Rectal smooth muscle tissue (tissue), 1 donor: Measurements from ENCODE around the gene TBC1D22A.

Source experiments
- H3K27ac ChIP-seq: one replicate; pipeline ENCODE4 v1.7.0; 2013; ENCODE audit warnings: low read depth, low read length, inconsistent platforms
- H3K27me3 ChIP-seq: one replicate; pipeline ENCODE4 v1.7.0; 2013; ENCODE audit warnings: low read length; ENCODE audit not compliant: control insufficient read depth, insufficient read depth
- H3K36me3 ChIP-seq: one replicate; pipeline ENCODE4 v1.7.0; 2013; ENCODE audit warnings: low read length; ENCODE audit not compliant: control insufficient read depth, insufficient read depth
- H3K4me1 ChIP-seq: one replicate; pipeline ENCODE4 v1.7.0; 2013; ENCODE audit warnings: low read length; ENCODE audit not compliant: control insufficient read depth, insufficient read depth
- H3K4me3 ChIP-seq: one replicate; pipeline ENCODE4 v1.7.0; 2013; ENCODE audit warnings: low read length
- H3K9ac ChIP-seq: one replicate; pipeline ENCODE4 v1.7.0; 2013; ENCODE audit warnings: low read length

Gene TBC1D22A

DNA sequence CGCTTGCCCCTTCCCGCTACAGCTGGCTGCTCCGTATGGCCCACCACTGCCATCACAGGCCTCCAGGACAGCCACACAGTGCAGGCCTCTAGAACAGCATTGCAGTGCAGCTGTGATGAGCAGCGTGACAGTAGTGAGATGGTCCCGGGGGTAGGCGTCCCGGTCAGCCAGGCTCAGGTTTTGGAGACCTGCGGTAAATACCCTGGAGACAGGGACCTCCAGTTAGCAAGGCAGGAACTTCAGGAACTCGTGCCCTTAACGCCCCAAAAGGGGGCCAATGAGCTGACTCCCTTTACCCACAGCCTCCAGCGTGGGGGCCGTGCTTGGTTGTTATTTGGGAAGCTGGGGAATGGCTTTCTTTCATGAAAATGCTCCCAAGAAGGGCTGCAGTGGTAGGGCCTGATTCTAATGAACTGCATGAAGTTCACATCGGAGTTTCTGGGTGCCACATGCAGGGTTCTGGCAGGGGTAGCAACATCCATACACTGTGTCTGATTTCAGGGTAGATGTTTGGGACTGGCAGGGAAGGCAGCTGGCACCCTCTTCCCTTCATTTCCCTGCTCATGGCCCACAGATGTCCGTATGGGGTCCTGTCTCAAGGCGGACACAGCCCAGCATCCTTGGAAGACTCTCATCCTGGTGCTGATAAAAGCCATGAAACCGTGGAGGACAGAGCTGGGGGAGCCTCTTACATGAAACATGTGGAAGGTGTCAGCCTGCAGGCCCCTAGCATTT is 440.5 kb downstream of the TBC1D22A start:
- Histone ChIP-seq H3K36me3 (no peaks in the 10 kb centered on the region), H3K9ac (no peak overlapping the region), H3K4me3 (no peak overlapping the region), H3K4me1 (no peaks in the 10 kb centered on the region), H3K27ac (no peak overlapping the region), H3K27me3 (no peaks in the 10 kb centered on the region)

DNA sequence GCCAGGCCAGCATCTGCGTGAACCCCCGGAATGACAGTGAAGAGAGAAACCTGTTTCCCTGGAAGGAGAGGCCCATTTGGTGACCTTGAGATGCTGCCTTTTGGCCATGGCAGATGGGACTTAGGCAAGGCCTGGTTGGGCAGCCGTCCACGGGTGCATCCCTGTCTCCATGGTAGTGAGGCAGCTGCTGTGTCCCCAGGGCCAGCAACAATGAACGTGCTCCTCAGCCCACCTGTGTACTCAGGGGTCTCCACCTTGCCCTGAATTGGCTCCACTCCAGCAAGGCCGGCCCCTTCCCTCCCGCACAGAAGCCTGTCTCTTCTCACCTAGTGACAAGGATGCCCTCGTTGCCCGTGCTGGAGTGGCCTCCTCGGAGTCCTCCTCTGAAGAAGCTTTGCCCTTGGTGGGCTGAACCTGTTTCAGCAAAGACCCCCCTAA is 441.1 kb downstream of the TBC1D22A start:
- Histone ChIP-seq H3K36me3 (no peaks in the 10 kb centered on the region), H3K27ac (no peak overlapping the region), H3K9ac (no peak overlapping the region), H3K4me1 (no peaks in the 10 kb centered on the region), H3K4me3 (no peak overlapping the region), H3K27me3 (peaks cover 2% of the 10 kb centered on the region)

DNA sequence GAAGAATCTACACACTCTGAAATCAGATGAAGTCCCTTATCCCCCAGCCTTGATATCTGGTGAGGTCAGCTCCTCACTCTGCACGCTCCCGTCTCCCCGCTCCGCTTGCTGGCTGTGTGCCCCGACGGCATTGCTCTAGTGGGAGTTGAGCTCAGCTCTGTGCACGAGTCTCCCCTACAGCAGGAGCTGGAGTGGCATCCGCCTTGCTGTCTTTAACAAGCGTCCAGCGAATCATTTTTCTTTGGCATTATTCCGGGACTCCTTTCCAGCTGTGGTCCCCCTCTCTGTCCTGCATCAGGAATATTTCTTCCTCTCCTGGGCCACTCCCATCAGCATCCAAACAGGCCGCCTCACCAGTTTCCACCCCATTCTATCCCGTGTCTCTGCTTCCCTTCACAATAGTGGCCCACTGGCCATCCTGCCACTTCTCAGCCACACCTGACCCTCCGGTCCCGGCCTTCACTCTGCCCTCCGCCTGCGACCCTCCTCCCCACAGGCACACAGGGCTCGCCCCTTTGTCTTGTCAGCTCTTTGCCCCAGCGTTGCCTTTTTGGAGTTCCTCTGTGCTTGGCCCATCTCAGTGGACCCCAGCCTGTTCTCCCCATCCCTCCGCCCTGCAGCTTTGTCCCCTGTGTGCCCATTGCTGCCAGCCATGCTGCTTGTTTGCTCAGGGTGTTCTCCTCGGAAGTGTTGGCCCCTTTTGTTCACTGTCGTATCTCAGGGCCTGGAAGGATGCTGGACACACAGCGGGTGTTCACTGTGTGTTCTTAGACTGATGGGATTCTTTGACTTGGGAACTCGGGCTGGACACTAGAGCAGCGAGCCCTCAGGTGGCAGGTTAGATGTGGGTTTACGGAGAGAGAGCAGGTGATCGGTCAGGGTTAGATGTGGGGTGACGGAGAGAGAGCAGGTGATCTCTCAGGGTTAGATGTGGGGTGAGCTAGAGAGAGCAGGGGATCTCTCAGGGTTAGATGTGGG is 441.8 kb downstream of the TBC1D22A start:
- no peaks in the 10 kb centered on the region for H3K36me3 ChIP-seq
- no peak overlapping the region for H3K9ac ChIP-seq
- no peak overlapping the region for H3K4me3 ChIP-seq
- no peaks in the 10 kb centered on the region for H3K4me1 ChIP-seq
- no peak overlapping the region for H3K27ac ChIP-seq
- peaks cover 2% of the 10 kb centered on the region for H3K27me3 ChIP-seq

DNA sequence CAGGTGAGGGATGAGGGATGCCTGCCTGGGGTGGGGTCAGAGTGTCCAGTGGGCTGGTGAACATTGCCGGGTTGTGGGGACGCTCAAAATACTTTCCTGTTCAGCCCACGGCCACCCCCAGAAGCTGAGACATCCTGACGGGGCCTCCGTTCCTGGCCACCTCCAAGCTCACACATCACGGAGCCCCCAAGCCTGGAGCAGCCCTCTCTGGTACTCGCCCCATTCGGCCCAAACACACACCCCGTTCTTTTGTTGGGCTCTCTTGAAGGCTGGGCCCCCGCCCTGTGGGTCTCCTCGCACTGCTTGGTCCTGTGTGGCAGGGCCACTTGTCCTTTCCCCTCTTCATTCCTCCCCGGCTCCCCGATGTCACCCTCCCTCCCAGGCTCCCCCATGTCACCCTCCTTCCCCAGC is 442.6 kb downstream of the TBC1D22A start:
- Histone ChIP-seq H3K27me3 (peaks cover 2% of the 10 kb centered on the region), H3K4me1 (no peaks in the 10 kb centered on the region), H3K36me3 (no peaks in the 10 kb centered on the region), H3K27ac (no peak overlapping the region), H3K9ac (no peak overlapping the region), H3K4me3 (no peak overlapping the region)

DNA sequence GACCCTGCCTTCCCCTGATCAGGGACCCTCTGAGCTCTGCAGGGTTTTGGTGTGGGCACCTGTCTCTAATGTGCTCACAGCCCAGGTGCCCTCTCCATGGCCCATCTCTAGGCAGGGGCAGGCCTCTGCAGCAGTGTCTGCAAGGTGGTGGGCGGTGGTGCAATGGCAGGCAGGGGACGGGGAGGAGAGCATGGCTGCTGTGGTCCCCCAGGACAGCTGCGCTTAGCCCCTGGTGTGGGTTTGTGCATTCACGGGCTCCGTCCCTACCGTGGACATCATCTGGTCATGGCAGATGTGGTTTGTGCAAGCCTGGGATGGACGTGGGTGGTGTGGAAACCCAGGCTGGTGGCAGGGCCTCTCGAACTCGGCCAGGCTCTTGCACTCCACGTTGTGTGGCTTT is 443.1 kb downstream of the TBC1D22A start:
- H3K4me1 ChIP-seq, result no peaks in the 10 kb centered on the region
- no peak overlapping the region for H3K9ac ChIP-seq
- no peak overlapping the region for H3K27ac ChIP-seq
- no peak overlapping the region for H3K4me3 ChIP-seq
- H3K36me3 ChIP-seq, result no peaks in the 10 kb centered on the region
- H3K27me3 ChIP-seq, result peaks cover 2% of the 10 kb centered on the region

DNA sequence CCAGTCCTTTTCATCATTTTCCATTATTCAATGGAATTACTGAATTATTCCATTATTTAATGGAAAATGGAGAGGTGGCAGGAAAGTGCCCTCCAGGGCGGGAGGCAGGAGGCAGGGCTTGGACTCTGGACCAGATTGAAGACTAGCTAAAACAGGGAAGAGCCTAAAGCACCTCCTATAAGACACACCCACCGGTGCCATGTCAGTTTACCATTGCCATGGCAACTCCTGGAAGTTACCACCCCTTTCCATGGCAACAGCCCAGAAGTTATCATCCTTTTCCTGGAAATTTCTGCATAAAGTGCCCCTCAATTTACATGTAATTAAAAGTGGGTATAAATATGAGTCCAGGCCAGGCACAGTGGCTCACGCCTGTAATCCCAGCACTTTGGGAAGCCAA is 443.7 kb downstream of the TBC1D22A start:
- Histone ChIP-seq H3K4me1 (no peaks in the 10 kb centered on the region), H3K36me3 (no peaks in the 10 kb centered on the region), H3K27me3 (peaks cover 2% of the 10 kb centered on the region), H3K4me3 (no peak overlapping the region), H3K27ac (no peak overlapping the region), H3K9ac (no peak overlapping the region)

DNA sequence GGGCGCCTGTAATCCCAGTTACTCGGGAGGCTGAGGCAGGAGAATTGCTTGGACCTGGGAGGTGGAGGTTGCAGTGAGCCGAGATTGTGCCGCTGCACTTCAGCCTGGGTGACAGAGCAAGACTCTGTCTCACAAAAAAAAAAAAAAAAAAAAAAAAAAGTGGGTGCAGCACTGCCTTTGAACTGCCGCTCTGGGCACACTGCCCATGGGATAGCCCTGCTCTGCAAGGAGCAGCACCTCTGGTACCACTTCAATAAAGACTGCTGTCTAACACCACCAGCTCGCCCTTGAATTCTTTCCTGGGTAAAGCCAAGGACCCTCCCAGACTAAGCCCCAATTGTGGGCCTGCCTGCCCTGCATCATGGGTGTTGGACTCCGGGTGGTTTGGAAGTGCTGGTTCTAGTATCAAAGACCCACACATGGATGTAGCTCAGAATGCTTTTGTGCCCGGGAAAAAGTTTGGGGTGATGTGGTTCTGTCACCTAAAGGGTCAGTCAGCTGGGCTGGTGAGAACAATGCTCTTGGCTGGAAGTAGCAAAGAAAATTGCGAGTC is 444.3 kb downstream of the TBC1D22A start:
- Histone ChIP-seq H3K9ac (no peak overlapping the region), H3K27me3 (peaks cover 2% of the 10 kb centered on the region), H3K4me1 (no peaks in the 10 kb centered on the region), H3K27ac (no peak overlapping the region), H3K36me3 (no peaks in the 10 kb centered on the region), H3K4me3 (no peak overlapping the region)

DNA sequence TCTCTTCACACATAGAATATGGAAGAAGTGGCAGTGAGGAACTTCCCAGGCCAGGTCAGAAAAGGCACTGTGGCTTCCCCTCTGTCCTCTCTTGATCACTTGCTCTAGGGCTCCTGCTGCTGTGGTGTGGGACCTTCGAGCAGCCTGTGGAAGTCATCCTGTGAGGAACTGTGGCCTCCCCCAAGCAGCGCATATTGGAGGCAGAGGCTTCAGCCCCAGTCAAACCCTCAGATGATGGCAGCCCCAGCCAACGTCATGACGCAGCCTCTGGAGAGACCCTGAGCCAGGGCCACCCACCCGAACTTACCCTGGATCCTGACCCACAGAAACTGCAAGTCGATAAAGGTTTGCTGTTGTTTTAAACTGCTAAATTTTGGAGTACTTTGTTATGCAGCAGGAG is 444.9 kb downstream of the TBC1D22A start:
- Histone ChIP-seq H3K36me3 (no peaks in the 10 kb centered on the region), H3K9ac (no peak overlapping the region), H3K27me3 (peaks cover 2% of the 10 kb centered on the region), H3K4me1 (no peaks in the 10 kb centered on the region), H3K27ac (no peak overlapping the region), H3K4me3 (no peak overlapping the region)

DNA sequence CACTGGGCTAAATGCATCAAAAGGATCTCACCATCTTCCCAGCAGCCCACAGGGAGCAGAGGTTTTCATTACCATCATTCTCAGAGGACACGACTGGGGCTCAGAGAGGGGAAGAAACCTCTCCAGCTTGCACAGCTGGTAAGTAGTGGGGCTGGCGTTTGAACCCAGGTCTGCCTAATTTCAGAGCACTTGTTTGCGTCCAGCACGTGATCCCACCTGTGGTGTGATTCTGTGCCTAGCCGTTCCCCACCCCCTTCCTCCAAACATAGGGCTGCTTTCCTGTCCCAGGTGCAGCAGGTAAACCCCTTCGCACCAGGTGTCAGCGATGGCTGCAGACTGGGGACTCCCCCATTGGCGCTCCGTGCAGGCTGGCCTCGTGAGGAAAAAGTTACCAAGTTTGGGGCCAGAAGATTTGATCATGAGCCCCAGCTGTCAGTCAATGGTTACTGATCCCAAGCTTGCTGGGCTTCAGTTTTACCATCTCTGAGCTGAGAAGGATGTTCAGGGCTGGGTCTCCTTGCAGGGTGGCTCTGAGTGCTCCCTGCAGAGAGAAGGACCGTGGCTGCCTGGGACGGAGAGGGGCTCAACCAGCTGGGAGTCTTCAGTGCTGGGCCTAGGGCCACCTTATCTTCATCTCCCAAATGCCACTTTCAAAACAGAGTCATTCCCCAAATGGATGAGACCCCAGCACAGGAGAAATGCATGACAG is 445.6 kb downstream of the TBC1D22A start:
- H3K4me3 ChIP-seq, result no peak overlapping the region
- peaks cover 2% of the 10 kb centered on the region for H3K27me3 ChIP-seq
- no peak overlapping the region for H3K9ac ChIP-seq
- no peaks in the 10 kb centered on the region for H3K4me1 ChIP-seq
- H3K27ac ChIP-seq, result no peak overlapping the region
- H3K36me3 ChIP-seq, result no peaks in the 10 kb centered on the region

DNA sequence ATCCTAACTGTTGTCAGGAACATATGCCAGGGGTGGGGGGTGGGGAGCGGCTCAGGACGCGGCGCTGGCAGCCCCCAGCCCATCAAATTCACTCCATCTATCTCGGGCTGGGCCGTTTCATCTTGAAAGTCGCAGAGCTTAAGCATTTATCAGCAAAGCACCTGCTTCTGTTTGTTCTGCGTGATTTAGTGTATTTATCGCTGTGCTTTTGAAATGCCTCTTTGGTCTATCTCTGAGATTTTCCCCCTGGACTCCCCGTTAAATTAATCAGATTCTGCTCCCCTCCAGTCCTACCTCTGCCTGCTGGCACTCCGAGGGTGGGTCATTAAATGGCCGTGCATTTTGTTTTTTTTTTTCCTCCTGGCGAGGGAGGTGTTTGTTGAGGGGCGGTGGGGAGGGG is 446.2 kb downstream of the TBC1D22A start:
- H3K4me3 ChIP-seq, result no peak overlapping the region
- no peak overlapping the region for H3K27ac ChIP-seq
- H3K4me1 ChIP-seq, result no peaks in the 10 kb centered on the region
- peaks cover 2% of the 10 kb centered on the region for H3K27me3 ChIP-seq
- H3K9ac ChIP-seq, result no peak overlapping the region
- no peaks in the 10 kb centered on the region for H3K36me3 ChIP-seq

DNA sequence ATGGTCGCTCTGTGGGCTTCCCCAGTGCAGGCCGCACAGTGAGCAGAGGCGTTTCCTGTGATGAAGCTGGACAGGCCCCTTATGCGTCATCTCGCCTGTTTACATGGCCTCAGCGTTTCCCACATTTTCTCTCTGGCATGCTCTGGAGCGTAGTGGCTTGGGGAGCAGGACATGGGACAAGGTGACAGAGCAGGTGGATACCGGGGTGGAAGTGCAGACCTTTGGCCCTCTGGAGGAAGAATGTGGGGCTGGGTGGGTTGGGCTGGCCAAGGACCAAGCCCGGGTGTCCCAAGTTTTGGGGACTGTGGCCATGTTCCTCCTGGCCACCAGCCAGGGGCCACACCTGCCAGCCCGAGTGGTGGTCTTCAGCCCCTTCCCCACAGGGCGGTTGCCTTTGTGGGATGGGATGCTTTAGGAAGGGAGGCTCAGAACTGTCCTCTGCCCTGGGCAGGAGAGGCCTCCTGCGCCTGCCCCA is 446.6 kb downstream of the TBC1D22A start:
- H3K27ac ChIP-seq, result no peak overlapping the region
- H3K27me3 ChIP-seq, result peaks cover 2% of the 10 kb centered on the region
- no peaks in the 10 kb centered on the region for H3K4me1 ChIP-seq
- H3K36me3 ChIP-seq, result no peaks in the 10 kb centered on the region
- no peak overlapping the region for H3K9ac ChIP-seq
- no peak overlapping the region for H3K4me3 ChIP-seq

DNA sequence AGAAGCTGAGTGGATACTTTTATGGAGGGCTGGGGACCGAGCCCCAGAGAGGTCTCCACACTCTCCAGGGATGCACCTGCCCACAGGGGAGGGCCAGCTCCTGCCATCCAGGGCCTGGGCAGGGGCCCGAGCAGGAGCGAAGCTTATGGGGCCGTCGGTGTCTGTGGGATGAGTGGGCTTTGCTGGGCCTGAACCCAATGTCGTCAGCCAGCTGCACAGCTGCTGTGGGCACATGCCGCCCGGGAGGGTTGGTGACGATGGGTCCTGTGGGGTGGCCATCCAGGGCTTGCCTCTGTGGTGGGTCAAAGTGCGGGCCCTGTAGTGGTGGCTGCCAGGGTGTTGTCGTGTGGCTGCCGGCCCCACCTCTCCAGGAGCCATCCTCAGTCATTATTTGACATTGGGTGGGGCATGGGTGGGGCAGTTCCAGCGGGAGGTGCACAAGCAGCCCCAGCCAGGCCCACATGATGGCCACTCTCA is 447.1 kb downstream of the TBC1D22A start:
- Histone ChIP-seq H3K27ac (no peak overlapping the region), H3K27me3 (peaks cover 2% of the 10 kb centered on the region), H3K9ac (no peak overlapping the region), H3K4me3 (no peak overlapping the region), H3K36me3 (no peaks in the 10 kb centered on the region), H3K4me1 (no peaks in the 10 kb centered on the region)
